HL-60/S4 (cell line): ENCODE measurements around the gene AIPL1.

Experiments
- in situ Hi-C: fragments of 300-500 bp; cut with MboI; formaldehyde crosslinking; loops from 2 replicates; pipeline ENCODE4 v1.14.3; 2022; ENCODE audit warnings: low sequenced_read_pairs

AIPL1 gene

DNA sequence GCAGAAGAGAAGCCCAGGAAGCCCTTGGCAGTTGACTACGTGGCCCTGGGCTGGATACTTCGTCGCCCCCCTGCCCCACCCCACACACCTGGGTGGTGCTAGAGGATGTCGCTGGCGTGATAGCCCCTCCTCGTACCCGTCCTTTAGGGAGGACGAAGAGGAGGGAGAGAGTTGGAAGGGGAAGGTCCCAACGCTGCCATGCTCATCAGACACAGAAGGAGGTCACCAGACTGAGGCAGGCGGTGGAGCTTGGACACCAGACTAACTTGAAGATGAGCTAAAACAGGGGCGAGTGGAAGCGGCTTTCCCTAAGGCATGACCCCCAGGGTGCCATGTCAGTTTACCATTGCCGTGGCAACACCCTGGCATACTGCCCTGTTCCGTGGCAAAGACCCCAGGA is 11.0 kb downstream of the AIPL1 start:
- in situ Hi-C loops = no loop called here

DNA sequence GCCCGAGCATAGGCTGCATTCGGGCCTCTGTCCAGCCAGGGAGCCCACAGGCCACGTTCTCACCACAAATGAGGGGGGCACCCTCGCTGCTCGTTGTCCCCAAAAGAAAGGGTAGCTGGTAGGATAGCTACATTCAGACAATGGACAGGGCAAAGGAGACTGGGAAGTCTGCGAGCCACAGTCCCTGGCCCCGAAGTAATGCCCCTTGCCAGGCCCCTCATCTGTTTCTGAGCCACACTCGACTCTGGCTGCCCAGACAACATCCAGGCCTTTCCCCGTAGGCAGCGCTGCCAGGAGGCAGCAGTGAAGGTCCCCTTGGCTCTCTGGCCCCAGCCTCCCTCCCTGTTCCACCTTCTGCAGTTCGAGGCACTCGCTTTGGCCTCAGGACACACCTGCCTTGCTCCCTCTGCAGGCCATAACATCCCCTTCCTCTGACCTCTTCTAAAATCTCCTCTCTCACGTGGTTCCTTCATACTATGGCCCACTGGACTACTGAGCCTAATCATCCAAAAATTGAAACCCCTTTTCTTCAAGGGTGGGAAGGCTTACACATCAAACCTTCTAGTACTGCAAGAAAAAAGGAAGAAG is 12.2 kb downstream of the AIPL1 start:
- in situ Hi-C loops = no loop called here

DNA sequence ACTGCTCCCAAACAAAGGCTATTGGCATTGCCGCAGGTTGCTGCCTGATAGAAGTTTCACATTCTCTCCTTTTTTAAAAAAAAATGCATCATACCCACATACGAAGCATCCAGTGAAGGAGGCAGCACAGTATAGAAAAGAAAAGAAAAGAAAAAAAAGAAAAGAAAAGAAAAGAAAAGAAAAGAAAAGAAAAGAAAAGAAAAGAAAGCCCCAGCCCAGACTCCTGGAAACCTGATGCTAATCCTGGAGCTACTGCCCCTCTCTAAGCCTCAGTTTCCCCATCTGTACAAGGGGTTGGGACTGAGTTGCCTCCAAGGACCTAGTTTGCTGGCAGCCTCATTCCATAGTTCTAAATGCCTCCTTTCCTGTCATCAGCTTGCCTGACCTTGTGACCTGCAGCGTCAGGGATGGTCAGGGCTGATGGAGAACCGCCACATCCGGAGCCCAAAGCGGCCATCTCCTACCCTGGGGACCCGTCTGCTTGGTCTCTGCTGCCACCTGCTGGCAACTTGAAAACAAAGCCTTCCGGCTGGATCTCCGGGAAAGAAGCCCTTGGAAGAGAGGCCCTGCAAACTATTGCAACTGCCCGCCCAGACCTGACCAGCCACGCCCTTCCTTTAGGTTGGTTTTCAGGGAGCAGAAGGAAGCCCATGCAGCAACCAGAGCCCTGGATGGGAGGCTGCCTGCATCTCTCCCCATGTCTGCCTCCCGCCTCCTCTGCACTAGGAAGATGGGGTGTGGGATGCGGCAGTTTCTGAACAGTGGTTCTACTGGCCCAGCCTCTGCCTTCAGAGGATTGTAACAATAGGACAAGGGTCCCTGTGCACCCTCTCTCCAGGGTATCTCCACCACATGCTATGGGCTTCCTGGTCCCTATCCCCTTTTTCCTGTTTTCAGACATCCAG is 13.0 kb downstream of the AIPL1 start:
- in situ Hi-C loops = no loop called here

DNA sequence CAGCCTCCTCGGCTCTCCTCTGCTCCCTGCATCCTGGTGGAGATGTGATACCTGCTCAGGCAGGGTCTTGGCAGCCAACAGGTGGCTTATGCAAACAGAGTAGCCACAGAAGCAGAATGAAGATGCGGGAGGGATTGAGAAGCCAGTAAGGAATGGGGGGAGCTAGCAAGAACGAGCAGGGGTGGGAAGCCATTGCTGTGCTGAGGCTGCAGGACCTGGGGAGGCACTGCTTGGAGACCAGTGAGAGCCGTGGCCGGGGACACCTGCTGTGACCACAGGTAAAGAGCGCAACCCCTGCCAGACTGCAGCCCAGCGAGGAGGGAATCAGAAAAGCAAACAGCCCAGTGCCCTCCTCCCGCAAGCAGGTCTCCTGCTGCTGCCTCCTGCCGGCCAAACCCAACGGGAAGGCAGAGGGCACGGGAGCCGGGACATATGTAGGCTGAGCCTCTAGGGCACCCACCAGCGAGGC is 14.7 kb downstream of the AIPL1 start:
- in situ Hi-C loops = no loop called here

DNA sequence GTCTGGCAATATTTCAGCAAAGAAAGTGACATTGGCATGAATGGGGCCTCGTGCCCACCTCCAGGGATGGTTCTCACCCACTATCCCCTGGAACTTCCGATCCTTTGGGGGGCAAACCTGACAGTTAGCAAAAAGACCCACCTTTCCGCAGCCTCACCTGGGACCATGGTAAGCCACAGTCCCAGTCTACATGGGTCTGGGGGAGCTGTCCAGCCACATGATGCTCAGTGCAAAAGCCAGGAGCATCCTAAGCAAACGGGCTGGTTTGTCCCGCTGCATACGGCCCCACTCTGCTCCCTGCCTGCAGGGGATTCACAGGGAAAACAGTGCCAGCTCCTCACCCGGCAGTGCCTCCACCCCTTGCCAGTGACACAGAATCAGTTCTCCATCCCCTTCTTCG is 19.3 kb downstream of the AIPL1 start:
- in situ Hi-C loops = no loop called here

DNA sequence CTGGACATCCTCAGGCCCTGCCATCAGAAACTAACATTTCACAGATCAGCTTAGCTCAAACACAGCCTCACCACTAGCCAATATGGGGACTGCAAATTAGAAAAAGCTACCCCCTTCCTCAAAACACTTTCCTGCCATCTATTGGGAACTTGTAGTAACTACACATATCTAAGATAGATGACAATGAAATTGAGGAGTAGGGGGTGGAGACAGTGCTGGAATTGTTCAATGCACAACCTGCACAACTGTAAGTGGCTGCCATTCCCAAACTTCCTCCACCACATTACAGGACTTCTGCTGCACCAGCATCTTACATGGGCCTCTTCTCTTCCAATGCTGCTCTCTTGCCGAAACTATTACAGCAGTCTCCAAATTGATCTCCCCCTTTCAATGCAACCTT is 21.9 kb downstream of the AIPL1 start:
- in situ Hi-C loops = no loop called here

DNA sequence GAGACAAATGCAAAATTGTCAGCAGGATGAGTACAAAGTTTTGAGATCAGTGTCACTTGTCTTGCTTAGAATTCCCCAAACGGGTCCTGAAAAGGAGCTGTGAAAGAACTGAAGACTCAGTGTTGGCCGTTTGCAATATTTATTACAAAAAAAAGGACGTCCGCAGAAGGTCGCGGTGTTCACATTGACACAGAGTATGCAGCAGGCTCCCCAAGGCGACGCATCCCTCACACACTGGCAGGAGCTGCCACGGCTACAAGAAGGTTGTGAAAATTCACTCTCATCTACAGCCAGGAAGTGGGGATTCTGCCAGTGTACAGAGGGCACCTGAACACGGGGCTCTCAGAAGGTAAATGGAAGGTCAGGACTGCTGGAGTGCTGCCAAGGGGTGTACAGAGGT is 26.2 kb downstream of the AIPL1 start:
- in situ Hi-C loops = no loop called here

DNA sequence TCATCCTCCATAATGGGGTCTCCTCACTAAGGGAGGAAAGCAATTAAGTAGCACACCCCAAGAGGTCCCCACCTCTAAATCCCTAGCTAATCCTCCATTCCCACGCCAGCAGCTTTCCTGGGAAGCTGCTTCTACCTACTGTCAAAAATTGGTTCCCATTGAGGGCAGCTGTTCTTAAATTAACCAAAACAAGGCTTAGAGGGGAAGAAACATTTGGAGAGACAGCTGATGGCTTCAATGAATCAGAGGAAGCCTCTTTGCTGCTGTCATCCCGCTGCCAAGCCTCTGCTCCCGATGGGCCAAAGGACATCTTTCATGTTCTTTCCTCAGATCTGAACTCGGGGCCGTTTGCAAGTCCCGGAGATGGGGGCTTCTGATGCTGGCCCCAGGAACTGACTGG is 26.6 kb downstream of the AIPL1 start:
- in situ Hi-C loops = no loop called here

DNA sequence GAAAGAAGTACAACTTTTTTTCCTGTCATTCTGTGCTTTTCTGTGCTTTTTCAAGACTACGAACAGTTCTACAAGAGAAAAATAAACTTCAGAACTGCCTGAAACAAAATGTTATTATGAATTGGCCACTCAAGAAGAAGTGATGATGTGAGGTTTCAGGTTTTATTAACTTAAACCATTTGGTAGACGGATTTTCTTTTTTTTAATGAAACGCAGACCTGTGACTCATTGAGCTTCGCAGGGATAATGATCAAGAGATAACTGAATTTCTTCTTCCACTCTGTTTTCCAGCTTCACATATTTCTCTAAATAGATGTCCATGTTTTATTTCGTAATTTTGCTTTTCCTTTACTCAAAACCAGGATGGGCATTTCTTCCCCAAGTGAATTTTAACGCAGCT is 32.7 kb downstream of the AIPL1 start:
- in situ Hi-C loops = no loop called here

DNA sequence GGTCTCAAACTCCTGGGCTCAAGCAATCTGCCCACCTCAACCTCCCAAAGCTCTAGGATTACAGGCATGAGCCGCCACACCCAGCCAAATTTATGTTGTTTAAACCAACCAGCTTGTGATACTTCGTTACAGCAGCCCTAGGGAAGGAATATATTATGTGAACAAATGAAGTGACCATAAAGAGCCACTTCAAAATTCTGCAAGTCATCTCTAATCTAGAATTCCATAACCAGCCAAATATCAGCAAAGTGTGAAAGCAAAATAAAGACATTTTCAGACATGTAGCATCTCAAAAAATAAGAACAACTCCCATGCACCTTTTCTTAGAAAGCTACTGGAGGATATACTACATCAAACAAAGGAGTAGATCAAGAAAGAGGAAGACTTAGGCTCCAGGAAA is 36.0 kb downstream of the AIPL1 start:
- in situ Hi-C loops = no loop called here

DNA sequence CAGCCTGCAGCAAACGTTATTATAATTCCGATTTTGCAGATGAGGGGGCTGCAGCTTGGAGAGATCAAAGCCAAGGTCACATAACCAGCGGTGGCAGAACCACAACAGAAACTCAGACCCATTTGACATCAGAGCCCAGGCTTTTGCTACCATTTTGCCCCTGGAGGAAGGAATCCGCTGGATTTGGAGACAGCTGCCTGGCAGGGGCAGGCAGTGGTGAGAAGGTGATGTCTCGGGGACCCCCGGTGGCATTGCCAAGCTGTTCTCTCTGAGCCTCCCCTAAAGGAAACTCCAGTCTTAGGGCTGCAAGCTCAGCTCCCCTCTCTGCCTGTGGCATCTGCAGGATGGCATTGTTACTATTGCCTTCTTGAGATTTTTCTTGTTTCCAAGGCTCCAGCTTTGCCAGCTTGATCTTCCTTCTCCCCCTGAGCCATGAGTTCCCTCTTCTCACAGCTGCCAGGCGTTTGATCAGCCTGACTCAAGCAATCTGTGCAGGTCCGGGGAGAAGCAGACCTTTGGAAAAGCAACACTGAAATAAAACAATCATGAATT is 40.8 kb downstream of the AIPL1 start:
- in situ Hi-C loops = no loop called here

DNA sequence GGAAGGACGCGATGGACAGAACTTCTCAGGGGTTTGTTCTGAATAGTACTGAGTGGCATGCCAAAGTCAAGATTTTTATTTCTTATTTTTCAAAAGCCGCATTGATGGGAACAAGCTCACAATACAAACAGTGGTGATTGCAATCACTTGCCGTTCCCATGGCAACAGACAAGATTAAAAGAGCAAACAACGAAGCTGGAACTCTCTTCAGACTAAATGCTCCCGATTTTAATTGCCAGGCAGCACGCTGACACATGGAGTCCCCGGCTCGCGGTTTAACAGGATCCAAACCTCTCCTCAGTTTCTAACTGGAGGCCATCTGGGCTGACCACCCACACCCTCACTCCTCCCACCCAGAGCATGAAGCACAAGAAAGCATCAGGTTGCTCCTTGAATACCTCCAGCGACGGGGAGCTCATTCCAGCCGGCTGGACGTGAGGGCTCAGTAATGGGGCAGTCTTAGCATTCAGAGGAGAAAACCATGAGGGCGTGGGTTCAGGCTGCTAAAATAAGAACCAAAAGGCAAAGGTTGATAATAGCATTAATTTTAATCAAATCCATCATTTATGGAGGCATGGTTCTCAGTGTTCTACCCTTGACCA is 41.5 kb downstream of the AIPL1 start:
- in situ Hi-C loops = no loop called here

DNA sequence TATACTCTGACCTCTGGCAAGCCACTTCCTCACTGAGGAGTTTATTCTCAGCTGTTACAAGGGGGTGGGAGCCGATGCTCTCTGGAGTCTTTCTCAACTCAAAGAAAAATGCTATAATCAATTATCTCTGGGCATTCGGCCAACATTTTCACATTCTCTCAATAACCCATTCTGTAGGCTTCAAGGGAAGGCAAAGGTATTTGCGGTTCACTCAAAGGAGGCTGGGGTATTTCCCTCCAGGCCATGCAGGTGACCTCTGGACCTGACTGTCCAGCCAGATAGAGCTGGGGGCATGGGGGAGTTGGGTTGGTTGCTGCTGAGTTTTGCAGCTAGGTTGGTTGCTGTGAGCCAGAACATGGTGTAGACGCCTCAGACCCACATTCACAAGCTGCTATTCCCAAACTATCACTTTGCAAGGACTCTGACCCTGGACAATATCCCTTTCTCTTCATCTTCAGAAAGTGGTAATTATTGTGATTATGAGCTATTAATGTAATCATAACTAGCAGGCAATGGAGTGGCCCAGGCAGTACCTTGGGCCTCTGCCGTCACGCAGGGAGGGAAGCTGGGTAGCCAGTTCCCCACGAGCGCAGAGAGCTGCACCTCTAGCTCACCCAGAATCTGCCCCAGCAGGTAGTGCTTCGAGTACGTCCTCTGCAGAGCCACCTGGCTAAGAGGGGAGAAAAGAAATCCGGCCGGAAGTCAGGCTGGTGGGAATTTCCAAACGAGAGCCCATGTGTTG is 42.1 kb downstream of the AIPL1 start:
- in situ Hi-C loops = no loop called here

DNA sequence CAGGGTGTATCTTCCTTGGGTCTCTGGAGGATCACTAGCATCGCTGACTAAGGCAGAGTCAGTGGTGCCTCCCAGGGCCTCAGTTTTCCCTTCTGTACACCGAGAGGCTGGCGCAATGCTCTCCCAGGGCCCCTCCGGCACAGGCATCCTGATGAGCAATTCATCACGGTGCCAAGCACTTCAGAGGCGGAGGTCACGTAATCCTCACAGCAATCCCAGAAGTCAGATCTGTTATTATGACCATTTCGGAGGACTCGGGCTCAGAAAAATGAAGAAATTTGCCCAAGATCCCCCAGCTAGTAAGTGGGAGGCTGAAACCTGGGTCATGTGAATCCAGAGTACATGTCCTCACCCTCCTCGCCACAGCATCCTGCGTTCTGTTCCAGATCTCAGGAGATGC is 46.5 kb downstream of the AIPL1 start:
- in situ Hi-C loops = no loop called here

DNA sequence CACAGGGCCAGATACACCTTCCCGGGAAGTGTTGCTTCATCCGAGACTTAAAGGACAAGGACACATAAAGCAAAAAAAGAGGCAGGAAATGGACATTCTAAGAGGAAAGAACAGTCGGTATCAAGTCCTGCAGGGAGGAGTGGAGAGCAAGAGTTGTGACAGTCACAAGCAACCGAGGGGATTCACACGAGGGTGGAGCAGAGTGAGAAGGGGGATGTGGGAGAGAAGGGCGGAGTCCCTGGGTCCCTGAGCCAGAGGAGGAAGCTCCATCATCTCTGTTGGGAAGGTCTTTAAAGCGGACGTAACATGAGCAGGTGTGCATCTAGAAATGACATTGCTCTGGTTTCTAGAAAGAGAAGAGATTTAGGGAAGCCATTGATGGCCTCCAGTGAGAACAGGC is 47.1 kb downstream of the AIPL1 start:
- in situ Hi-C loops = no loop called here

DNA sequence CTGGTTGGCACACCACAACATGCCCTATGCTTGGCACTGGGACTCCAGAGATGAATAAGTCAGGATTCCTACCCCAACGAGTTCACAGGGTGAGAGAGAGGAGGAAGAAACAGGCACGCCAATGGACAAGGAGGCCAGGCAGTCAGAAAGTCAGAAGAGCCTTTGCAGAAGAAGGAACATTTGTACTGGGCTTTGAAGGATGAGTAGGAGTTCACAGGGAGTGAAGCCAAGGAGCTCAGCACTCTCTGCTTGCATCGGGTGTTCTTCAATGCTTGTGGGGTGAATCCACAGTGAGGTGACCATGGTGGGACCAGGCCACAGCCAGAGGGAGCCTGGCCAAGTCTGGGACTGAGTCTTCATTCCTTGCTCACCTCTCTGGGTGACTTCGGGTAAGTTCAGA is 47.5 kb downstream of the AIPL1 start:
- in situ Hi-C loops = no loop called here

DNA sequence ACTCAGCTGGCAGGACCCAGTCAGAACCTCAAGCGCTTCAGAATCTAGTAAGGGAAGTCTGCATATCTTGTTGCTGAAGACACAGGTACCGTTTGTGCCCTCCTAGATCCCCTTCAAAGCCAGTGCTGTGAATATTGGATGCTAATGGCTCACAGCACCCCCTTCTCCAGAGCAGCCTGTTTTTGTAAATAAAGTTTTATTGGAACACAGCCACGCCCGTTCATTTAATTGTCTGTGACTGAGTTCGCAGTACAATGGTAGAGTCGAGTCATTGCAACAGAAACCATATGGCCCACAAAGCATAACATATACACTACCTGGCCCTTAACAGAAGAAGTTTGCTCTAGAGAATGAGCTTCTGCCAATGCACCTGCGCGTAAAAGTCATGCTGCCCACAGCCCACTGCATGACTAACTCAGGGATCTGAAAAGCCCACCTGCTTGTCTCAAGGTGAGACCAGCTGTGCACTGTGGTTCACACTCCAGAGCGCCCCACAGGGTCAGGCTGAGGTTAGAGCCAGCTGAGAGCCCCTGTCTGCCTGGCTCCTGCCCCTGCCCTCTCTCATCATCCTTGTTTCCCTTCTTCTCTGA is 48.8 kb downstream of the AIPL1 start:
- in situ Hi-C loops = no loop called here

DNA sequence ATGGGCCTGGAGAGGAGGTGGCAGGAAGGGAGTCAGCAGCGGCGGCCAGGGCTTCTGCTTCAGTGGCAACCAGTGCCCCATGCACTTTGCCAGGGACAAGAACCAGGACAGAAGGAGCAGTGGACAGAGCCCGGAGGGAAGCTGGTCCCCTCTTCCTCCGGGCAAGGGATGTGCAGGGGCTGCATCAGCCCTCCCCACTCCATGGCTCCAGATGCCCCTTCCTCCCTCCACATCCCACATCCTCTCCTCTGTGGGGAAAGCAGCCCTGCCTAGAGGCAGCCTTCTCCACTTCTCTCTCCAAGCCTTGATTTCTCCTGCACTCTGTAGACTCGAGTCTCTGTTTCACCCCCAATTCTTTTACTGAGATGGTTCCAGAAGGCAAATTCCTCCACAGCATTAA is 50.4 kb downstream of the AIPL1 start:
- in situ Hi-C loops = no loop called here

DNA sequence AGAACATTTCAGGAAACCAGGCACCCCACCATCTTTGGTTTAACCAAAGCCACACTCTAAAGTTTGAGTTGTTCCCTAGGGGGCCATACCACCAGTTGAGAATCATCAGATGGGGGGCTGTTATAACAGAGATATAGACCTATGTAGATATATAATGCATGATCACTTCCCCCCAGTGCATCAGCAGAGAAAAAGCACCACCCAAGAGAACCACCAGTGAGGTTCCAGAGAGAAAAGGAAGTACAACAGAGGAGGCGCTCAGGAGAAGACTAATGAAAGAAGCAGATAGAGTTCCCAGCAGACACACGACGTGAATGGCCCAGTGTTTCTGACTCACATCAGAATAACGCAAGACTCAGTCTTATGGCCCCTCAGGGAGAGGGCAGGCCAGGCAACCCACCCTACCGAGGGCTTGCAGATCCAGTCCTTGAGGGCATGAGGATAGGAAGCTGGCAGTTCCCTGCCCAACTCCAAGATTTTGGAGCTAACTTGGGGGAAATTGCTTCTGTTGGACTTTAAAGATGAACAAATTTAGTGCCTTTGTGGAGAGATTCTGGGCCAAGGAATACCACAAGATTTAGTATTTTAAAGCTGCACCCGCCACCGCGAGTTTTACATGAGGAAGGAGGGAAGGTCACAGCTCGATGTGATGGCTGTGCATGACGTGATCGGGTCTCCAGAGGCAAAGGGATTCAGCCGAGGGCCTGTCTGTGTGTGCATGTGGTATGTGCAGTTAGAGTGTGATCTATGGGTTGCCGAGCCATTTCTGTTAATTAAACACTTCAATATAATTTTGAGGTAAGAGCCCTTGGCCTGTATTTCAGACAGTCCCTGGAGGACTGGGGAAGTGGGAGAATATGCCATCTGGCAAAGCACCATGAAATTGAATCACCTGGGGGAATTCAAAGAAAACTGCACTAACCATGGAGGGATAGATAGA is 53.1 kb downstream of the AIPL1 start:
- in situ Hi-C loops = no loop called here
